Cerebellar nuclear complex (tissue), 1 donor: Measurements from ENCODE around the gene ASF1A.
"Not testable (repeated sequence)": the region's sequence is repeated elsewhere in the genome, so short reads cannot be mapped to it uniquely, and the experiment has no call there.

Source experiments
- DNase-seq, 2 experiments: peaks; one replicate each; lab custom pipeline; 2025; lab: John Stamatoyannopoulos, UW

The ASF1A gene

DNA sequence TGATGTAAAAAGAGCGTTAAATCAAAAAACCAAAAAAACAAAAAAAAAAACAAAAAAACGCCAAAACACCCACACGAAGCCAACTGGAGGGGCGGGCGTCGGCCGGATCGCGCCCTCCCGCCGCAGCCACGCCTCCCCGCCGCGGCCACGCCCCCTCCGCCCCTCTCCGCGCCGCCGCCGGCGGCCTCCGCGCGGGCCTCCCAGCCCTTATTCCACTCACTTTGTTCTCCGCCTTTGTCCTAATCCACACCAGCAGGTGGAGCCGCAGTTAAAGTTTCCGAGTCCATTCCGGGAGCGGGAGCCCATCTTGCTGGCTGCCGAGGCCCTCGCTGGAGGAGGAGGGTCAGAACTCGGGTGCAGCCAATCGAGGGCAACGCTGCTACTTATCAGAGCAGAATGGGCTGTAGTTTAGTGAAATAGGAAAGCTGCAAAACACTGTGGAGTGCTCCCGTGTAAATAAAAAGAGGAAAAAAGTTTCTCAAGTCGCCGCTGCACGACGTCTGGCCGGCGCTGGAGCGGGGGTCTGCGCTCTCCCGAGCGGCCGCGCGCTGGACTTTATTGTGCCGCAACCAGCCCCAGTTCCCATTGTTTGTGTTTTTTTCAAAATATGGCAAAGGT lies at the start of gene ASF1A:
ASF1A (plus strand) TSS at position 346 of the 618 bp plus-strand sequence; CDS start at position 608, 262 bp downstream.
- DNase-seq: peak; percentile 92 to 96

DNA sequence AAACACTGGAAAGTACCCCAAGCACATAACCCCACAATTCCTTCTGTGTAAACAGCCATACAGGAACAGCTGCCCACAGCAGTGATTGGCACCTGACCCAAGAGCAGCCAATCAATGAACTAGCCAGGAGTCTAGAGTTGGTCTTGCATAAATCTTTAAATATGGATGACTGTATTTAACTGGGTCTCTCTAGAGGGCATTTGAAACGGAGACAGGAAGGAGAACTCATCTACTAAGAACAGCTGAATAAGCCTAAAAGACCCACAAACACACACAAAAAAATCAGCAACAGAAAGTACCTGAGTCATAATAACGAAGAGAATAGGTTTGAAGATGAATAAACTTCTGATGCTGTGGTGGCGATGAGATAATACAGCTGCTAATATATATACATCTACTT lies 49.0 kb upstream of the ASF1A start:
- no peak for DNase-seq

DNA sequence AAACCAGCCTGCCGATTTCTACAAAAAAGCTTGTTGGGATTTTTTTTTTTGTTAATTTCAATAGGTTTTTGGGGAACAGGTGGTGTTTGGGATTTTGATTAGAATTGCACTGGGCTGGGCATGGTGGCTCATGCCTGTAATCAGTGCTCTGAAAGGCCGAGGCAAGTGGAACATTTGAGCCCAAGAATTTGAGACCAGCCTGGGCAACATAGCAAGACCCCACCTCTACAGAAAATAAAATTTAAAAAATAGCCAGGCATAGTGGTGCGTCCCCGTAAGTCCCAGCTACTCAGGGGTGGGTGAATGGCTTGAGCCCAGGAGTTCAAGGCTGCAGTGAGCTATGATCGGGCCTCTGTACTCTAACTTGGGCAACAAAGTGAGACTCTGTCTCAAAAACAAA lies 40.5 kb upstream of the ASF1A start:
- DNase-seq: no peak

DNA sequence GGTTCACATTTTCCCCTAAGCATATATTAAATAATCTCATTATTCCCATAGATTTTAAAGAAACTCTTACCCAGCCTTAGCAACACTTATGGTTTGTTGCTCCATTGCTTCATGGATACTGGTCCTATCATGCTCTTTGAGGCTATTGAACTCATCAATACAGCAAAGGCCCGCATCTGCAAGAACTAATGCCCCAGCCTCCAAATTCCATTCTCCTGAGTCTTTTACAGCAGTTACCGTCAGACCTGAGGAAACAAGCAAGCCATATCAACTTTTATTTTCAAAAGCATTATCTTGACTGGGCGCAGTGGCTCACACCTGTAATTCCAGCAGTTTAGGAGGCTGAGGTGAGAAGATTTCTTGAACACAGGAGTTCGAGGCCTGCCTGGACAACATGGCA lies 37.7 kb upstream of the ASF1A start:
- DNase-seq: no peak

DNA sequence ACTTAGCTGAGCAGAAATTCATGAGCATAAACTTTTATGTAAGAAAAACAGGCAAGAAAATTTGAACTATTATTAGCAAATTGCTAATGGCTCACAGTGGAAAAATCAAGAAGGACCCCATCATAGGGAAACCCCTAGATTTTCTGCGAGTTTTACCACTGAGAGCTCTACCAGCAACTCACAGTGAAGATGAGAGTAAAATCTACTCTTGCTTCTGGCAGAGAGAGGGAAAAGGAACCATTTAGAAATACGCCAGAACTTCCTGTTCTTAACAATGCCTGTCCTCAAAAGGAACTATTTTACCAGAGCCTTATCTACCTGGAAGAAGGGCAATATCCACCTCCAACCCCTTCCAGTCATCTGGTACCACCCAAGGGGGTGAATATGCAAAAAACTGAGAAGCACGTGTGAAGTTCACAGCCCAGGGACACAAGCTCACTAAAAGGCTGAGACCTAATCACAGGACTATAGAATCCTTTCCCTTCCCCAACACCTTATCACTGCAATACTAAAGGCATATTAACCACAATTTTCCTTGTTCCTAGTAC lies 34.4 kb upstream of the ASF1A start:
- DNase-seq: no peak

DNA sequence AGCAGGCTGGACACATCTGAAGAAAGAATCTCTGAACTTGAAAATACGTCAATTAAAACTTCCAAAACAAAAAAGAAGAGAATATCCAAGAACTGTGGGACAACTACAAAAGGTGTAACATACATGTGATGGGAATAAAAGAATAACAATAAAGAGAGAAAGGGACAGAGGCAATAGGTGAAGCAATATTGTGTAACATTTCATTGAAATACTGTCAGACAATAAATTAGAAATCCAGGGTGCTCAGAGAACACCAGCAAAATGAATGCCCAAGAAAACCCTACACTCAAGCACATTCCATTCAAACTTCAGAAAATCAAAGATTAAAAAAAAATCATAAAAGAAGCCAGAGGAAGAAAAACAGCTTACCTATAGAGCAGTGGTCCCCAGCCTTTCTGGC lies 33.6 kb upstream of the ASF1A start:
- DNase-seq: no peak

DNA sequence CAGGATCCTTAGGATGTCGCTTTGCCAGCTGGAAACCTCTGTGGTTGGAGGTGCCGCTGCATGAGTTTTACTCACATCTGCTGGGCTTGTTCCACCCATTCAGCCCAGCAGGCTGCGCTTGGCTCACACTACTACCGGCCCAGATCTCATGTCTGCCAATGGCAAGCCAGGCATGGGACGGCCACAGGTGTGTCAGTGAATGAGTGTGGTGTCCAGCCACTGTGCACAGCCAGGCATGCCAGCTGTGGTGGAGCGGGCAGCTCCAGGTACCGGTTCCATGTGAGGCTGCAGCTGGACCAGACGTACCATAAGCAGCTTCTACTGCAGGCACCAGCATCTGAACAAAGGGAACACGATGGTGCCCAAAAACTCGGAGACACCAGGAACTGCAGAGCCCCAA lies 33.1 kb upstream of the ASF1A start:
- no peak for DNase-seq

DNA sequence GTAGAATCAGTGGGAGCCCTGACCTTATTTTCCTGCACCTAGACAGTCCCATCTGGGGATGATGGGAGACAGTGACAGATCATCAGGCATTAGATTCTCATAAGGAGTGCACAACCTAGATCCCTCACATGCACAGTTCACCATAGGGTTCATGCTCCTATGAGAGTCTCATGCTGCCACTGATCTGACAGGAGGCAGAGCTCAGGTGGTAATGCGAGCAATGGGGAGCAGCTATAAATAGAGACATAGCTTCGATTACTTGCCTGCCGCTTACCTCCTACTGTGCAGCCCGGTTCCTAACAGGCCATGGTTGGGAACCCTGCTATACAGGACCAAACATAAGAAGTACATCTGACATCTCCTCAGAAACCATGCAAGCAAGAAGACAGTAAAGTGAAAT lies 31.5 kb upstream of the ASF1A start:
- no peak for DNase-seq

DNA sequence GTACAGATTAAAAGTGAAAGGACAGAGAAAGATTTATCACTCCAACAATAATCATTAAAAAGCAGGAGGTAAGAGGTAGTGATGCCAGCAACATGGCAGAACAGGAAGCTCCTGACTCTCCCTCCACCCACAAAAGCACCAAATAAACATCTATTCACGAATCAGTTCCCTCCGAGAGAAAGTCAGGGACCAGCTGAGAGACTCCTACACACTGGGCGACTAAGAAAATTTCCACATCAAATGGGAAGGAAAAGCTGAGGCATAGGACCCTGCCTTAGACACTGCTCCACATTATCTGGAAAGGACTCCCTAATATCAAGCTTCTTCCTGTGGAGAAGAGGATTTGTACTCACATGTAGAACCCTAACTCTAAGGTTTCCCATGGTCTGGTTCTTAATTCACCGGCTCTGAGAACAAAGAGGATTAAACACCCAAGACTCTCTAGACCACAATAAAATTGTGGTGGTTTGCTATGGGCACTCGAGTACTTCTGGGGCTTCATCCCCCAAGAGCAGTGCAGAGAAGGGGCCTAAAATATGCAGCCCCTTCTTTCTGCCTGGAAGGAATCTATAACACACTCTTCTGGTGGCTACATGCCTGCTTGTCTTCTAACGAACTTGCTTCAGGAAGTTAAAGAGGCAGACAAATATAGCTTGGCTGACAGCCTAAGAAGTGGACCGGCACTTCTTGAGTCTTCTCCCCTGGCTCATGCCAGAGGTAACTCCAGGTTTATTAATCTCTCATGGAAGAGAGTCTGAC lies 29.4 kb upstream of the ASF1A start:
- DNase-seq: no peak

DNA sequence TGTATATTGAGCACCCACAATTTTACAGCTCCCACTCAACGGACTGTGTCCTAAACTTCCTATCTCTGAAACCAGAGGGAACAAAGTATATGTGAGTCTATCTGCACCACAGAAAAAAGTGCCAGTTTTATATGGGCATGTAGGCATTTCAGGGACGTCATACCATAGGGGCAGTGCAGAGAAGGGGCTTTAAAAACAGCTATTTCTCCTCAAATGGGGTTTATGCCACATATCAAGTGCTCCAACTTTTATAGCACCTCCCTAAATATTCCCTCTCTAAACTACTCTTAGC lies 28.9 kb upstream of the ASF1A start:
- no peak for DNase-seq

DNA sequence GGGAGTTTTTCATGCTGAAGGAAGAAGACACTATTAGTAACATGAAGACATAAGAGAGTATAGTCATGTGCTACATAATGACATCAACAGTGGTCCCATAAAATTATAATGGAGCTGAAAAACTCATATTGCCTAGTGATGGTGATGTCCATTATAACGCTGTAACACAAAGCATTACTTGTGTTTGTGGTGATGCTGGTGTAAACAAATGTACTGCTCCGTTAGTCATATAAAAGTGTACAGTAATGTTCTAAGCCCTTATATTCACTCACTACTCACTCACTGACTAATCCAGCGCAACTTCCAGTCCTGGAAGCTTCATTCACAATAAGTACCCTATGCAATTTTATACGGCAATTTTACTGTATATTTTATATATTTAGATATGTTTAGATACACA lies 26.8 kb upstream of the ASF1A start:
- no peak for DNase-seq

DNA sequence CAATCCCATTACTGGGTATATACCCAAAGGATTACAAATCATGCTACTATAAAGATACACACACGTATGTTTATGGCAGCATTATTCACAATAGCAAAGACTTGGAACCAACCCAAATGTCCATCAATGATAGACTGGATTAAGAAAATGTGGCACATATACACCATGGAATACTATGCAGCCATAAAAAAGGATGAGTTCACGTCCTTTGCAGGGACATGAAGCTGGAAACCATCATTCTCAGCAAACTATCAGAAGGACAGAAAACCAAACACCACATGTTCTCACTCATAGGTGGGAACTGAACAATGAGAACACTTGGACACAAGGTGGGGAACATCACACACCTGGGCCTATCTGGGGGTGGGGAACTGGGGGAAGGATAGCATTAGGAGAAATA lies 25.1 kb upstream of the ASF1A start:
- not testable (repeated sequence) for DNase-seq

DNA sequence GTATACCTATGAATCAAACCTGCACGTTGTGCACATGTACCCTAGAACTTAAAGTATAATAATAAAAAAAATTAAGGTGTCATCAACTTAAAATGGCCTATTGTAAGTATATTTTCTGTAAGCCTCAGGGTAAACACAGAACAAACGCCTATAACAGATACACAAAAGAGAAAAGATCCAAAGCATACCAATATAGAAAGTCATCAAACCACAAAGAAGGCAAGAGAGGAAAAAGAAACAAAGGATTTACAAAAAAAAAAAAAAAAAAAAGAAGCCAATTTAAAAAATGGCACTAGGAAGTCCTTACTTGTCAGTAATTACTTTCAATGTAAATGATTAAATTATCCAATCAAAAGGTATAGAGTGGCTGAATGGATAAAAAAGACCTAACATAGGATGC lies 24.6 kb upstream of the ASF1A start:
- no peak for DNase-seq

DNA sequence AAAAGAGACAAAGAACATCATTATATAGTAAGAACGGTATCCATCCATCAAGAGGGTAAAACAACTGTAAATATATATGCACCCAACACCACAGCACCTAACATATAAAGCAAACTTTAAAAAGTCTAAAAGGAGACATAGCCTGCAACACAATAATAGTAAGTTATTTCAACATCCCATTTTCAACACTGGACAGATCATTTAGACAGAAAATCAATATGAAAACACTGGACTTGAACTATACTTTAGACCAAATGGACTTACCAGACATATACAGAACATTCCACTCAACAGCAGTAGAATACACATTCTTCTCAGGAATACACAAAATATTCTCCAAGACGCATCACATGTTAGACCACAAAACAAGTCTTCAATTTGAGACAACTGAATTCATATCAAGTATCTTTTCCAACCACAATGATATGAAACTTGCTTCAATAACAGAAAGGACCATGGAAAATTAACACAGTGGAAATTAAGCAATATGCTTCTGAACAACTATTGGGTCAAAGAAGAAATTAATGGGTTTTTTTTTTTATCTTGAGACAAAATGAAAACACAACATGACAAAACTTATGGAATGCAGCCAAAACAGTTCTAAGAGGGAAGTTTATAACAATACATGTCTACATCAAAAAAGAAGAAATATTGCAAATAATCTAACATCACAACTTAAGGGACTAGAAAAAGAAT lies 23.9 kb upstream of the ASF1A start:
- no peak for DNase-seq

DNA sequence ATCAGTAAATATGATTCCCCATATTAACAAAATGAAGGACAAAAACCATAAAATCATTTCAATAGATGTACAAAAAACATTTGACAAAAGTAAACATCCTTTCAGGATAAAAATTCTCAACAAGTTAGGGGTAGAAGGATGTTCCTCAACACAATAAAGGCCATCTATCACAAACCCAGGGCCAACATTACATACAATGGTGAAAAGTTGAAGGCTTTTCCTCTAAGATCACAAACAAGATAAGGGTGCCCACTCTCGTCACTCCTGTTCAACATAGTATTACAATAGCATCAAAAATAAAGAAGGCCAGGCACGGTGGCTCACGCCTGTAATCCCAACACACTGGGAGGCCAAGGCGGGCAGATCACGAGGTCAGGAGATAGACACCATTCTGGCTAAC lies 22.6 kb upstream of the ASF1A start:
- DNase-seq: no peak

DNA sequence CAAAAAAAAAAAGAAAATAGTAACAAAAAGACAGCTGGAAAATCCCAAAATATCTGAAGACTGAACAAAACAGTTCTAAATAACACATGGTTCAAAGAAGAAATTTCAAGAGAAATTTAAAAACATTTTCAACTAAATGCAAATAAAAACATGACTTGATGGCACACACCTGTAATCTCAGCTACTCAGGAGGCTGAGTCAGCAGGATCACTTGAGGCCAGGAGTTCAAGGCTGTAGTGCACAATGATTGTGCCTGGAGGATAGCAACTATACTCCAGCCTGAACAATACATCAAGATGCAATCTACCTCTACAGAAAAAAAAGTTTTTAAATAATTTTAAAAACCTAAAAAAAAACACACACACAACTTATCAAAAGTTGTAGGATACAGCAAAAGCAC lies 21.6 kb upstream of the ASF1A start:
- no peak for DNase-seq

DNA sequence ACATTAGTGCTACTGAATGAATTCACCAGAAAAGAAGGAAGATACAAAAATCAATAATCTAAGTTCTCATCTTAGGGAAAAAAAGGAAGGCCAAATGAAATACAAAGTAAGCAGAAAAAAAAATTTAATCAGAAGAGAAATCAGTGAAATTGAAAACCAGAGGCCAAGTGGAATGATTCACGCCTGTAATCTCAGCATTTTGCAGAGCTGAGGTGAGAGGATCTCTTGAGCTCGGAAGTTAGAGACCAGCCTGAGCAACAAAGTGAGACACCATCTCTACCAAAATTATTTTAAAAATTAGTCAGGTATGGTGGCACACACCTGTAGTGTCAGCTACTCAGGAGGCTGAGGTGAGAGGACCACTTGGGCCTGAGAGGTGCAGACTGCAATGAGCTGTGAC lies 21.2 kb upstream of the ASF1A start:
- DNase-seq: no peak

DNA sequence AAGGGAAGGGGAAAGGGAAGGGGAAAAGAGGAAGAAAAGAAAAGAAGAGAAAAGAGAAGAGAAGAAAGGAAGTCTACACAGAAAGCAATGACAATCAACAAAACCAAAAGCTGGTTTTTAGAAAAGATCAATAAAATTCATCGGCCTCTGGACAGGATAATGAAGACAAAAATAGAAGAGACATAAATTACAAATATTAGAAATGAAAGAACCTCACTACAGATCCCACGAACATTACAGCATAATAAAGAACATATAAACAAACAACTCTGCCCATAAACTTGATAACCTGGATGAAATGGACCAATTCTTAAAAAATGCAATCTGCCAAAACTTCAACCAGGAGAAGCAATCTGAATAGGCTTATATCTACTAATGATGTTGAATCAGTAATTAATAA lies 20.7 kb upstream of the ASF1A start:
- no peak for DNase-seq

DNA sequence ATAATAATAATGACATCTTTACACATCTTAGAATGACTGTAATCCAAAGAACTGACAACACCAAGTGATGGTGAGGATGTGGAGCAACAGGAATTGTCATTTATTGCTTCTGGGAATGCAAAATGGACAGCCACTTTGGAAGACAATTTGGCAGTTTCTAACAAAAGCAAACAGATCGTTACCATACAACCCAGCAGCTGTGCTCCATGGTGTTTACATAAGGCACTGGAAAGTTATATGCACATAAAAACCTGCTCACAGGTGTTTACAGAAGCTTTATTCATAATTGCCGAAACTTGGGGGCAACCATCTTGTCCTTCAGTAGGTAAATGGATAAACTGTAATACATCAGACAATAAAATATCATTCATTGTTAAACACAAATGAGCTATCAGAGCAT lies 18.3 kb upstream of the ASF1A start:
- DNase-seq: no peak

DNA sequence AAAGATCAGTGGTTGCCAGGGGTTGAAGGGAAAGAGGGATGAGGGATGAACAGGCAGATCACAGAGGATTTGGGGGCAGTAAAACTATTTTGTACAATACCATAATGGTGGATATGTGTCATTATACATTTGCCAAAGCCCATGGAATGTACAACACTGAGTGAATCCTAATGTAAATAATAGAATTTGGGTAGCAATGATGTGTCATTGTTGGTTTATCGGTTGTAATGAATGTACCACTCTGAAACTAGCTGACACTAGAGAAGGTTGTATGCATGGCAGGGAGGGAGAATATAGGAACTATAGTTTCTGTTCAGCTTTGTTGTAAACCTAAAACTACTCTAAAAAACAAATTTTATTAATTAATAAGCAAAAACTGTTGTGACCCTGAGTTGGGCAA lies 17.8 kb upstream of the ASF1A start:
- DNase-seq: no peak

DNA sequence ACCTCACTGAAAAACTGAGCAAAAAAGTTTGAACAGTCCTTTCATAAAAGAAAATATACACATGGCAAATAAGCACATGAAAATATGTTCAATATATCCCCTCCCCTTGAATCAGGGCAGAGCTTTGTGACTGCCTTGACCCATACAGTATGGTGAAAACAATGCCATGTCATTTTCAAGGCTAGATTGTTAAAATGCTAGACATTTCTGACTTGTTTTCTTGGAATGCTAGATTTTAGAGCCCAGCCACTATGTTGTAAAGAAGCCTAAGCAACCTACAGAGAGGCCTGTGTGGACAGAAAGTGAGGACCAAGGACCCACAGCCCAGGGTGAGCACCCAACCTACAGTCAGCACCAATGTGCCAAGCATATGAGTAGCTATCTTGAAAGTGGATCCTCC lies 17.1 kb upstream of the ASF1A start:
- no peak for DNase-seq

DNA sequence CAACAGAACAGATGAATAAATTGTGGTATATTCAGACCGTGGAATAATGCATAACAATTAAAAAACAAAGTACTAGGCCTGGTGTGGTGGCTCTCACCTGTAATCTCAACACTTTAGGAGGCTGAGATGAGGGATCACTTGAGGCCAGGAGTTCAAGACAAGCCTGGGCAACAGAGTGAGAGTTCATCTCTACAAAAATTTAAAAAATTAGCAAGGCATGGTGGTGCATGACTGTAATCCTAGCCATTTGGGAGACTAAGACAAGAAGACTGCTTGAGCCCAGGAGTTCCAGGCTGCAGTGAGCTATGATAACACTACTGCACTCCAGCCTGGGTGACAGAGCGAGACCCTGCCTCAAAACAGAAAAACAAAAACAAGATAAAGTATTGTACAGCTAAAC lies 16.1 kb upstream of the ASF1A start:
- DNase-seq: no peak
